ENCODE results near the gene ADRB2. TPM values are rescaled to one million over a fixed set of nuclear protein-coding genes. Genes with fewer than 3 reads are reported as not detected.

The ADRB2 gene
- total and polyA plus RNA-seq, 11 donors: 1.8 to 8.3 (median 5.2) TPM

- H3K27me3 ChIP-seq: no peaks in the 10 kb centered on the region
- no peak overlapping the region for H3K4me3 ChIP-seq
- H3K9me3 ChIP-seq: no peaks in the 10 kb centered on the region
- no peak overlapping the region for H3K27ac ChIP-seq
- H3K4me1 ChIP-seq: peaks cover 0 to 8% (median 0%) of the 10 kb centered on the region in 12 donors
- DNase-seq: no peak
- intact Hi-C loops (cut with DNase I): no loop called here
- TF ChIP-seq POLR2A (IDR thresholded peaks at IDR 0.05) (no peak), CTCF (IDR thresholded peaks at IDR 0.05) (no peak)
- WGBS, 4 donors: 88 to 92% (median 91%) methylated on average over 8 of the region's 8 CpGs
- no peaks in the 10 kb centered on the region for H3K36me3 ChIP-seq
- ATAC-seq: no peak
These were observed 35.7 kb upstream of the ADRB2 start for GRCh38 chr5:148790545-148791333.

GRCh38 chr5:148791334-148791667, 35.1 kb upstream of the ADRB2 start:
- DNase-seq (no peak), ATAC-seq (no peak)
- H3K4me1 ChIP-seq: peaks cover 0 to 8% (median 0%) of the 10 kb centered on the region in 12 donors
- H3K4me3 ChIP-seq: no peak overlapping the region
- no peak overlapping the region for H3K27ac ChIP-seq
- H3K9me3 ChIP-seq: no peaks in the 10 kb centered on the region
- intact Hi-C loops (cut with DNase I): no loop called here
- TF ChIP-seq POLR2A (IDR thresholded peaks at IDR 0.05): no peak
- no peak for TF ChIP-seq CTCF (IDR thresholded peaks at IDR 0.05)
- no peaks in the 10 kb centered on the region for H3K27me3 ChIP-seq
- no peaks in the 10 kb centered on the region for H3K36me3 ChIP-seq

GRCh38 chr5:148791696-148792095, 34.7 kb upstream of the ADRB2 start:
- no peak overlapping the region for H3K27ac ChIP-seq
- WGBS, 4 donors: 46 to 87% (median 82%) methylated on average over 2 of the region's 2 CpGs
- H3K27me3 ChIP-seq: no peaks in the 10 kb centered on the region
- no peak for ATAC-seq
- TF ChIP-seq POLR2A (IDR thresholded peaks at IDR 0.05): no peak
- no peak for TF ChIP-seq CTCF (IDR thresholded peaks at IDR 0.05)
- intact Hi-C loops (cut with DNase I): no loop called here
- H3K4me1 ChIP-seq: peaks cover 0 to 8% (median 0%) of the 10 kb centered on the region in 12 donors
- H3K4me3 ChIP-seq: no peak overlapping the region
- DNase-seq: no peak
- no peaks in the 10 kb centered on the region for H3K36me3 ChIP-seq
- no peaks in the 10 kb centered on the region for H3K9me3 ChIP-seq

- H3K36me3 ChIP-seq: no peaks in the 10 kb centered on the region
- H3K27ac ChIP-seq: no peak overlapping the region
- H3K27me3 ChIP-seq: no peaks in the 10 kb centered on the region
- no peak overlapping the region for H3K4me3 ChIP-seq
- 85 to 90% (median 89%) methylated on average over 4 of the region's 4 CpGs for WGBS, 4 donors
- TF ChIP-seq POLR2A (IDR thresholded peaks at IDR 0.05) (no peak), CTCF (IDR thresholded peaks at IDR 0.05) (no peak)
- intact Hi-C loops (cut with DNase I): no loop called here
- peaks cover 0 to 8% (median 0%) of the 10 kb centered on the region in 12 donors for H3K4me1 ChIP-seq
- H3K9me3 ChIP-seq: no peaks in the 10 kb centered on the region
- DNase-seq (no peak), ATAC-seq (no peak)
These were observed 33.7 kb upstream of the ADRB2 start for GRCh38 chr5:148792744-148793143.

Measured in heart left ventricle (tissue), 16 donors.